WTC11 (cell line): ENCODE results near the gene HSPA6. TPM values are rescaled to one million over a fixed set of nuclear protein-coding genes. Genes with fewer than 3 reads are reported as not detected.
"Not testable (repeated sequence)": the region's sequence is repeated elsewhere in the genome, so short reads cannot be mapped to it uniquely, and the experiment has no call there.

Source experiments
- ATAC-seq: fragments of 200-7000 bp; cut with Tn5 transposase; 2 replicates; pipeline ENCODE4 v1.10.0; 2021; ENCODE audit warnings: mild to moderate bottlenecking, moderate library complexity
- CTCF ChIA-PET: fragments of 300-600 bp; sonication (Branson Sonifier 250); formaldehyde crosslinking; loops from one replicate; lab custom pipeline; 2021; ENCODE audit warnings: antibody characterized with exemption; lab: Charles Lee
- POLR2A ChIA-PET: fragments of 350-600 bp; sonication (Branson Sonifier 250); formaldehyde crosslinking; loops from one replicate; lab custom pipeline; 2021; ENCODE audit warnings: antibody characterized with exemption; lab: Charles Lee
- DNase-seq: peaks from one replicate; pipeline ENCODE4 v3.0.0; 2021; ENCODE audit warnings: low spot score
- H3K27ac Mint-ChIP-seq: 2 replicates; pipeline ENCODE4 v1.8.0; 2021; ENCODE audit warnings: mixed read lengths
- H3K27me3 Mint-ChIP-seq: 2 replicates; pipeline ENCODE4 v1.8.0; 2021; ENCODE audit warnings: low read depth, mild to moderate bottlenecking, moderate library complexity, mixed read lengths
- H3K36me3 Mint-ChIP-seq: 2 replicates; pipeline ENCODE4 v1.8.0; 2021; ENCODE audit warnings: mixed read lengths
- H3K4me1 Mint-ChIP-seq: 2 replicates; pipeline ENCODE4 v1.8.0; 2022; ENCODE audit warnings: mixed read lengths
- H3K4me3 Mint-ChIP-seq: 2 replicates; pipeline ENCODE4 v1.8.0; 2021; ENCODE audit warnings: mild to moderate bottlenecking, moderate library complexity, mixed read lengths
- H3K9me3 Mint-ChIP-seq: 2 replicates; pipeline ENCODE4 v1.8.0; 2021; ENCODE audit warnings: mixed read lengths
- CREM ChIP-seq: sonication (generic); formaldehyde crosslinking; IDR thresholded peaks from 2 replicates; pipeline ENCODE4 v1.8.1; 2022; ENCODE audit warnings: mild to moderate bottlenecking, missing genetic modification reagents, moderate library complexity
- ETV6 ChIP-seq: sonication (generic); formaldehyde crosslinking; IDR thresholded peaks from 2 replicates; pipeline ENCODE4 v1.8.1; 2022; ENCODE audit warnings: mild to moderate bottlenecking, missing genetic modification reagents
- FOXP1 ChIP-seq: sonication (generic); formaldehyde crosslinking; IDR thresholded peaks from 2 replicates; pipeline ENCODE4 v1.8.0; 2022; ENCODE audit warnings: missing genetic modification reagents, mild to moderate bottlenecking, moderate library complexity, borderline replicate concordance
- FOXP4 ChIP-seq: sonication (generic); formaldehyde crosslinking; IDR thresholded peaks from 2 replicates; pipeline ENCODE4 v1.8.0; 2022; ENCODE audit warnings: mild to moderate bottlenecking, missing genetic modification reagents
- GABPB1 ChIP-seq: sonication (generic); formaldehyde crosslinking; IDR thresholded peaks from 2 replicates; pipeline ENCODE4 v1.8.1; 2023; ENCODE audit warnings: mild to moderate bottlenecking, missing genetic modification reagents
- HMGXB4 ChIP-seq: sonication (generic); formaldehyde crosslinking; IDR thresholded peaks from 2 replicates; pipeline ENCODE4 v1.8.1; 2023; ENCODE audit warnings: mild to moderate bottlenecking, moderate library complexity, missing genetic modification reagents
- MAX ChIP-seq: sonication (generic); formaldehyde crosslinking; IDR thresholded peaks from 2 replicates; pipeline ENCODE4 v1.8.0; 2022; ENCODE audit warnings: mild to moderate bottlenecking, missing genetic modification reagents
- SP1 ChIP-seq: sonication (generic); formaldehyde crosslinking; conservative IDR thresholded peaks from 2 replicates; pipeline ENCODE4 v1.8.1; 2022; ENCODE audit warnings: missing genetic modification reagents
- TEAD1 ChIP-seq: sonication (generic); formaldehyde crosslinking; IDR thresholded peaks from 2 replicates; pipeline ENCODE4 v1.8.0; 2022; ENCODE audit warnings: mild to moderate bottlenecking, missing genetic modification reagents
- ZNF232 ChIP-seq: sonication (generic); formaldehyde crosslinking; IDR thresholded peaks from 2 replicates; pipeline ENCODE4 v1.8.0; 2022; ENCODE audit warnings: mild to moderate bottlenecking, missing genetic modification reagents
- ZNF396 ChIP-seq: fragments of 250-450 bp; sonication (Bioruptor Pico); IDR thresholded peaks from 2 replicates; pipeline ENCODE4 v1.8.0; 2021; ENCODE audit warnings: mild to moderate bottlenecking, moderate library complexity, borderline replicate concordance
- total RNA-seq: library from RNA; stranded (reverse); gene quantifications from 3 replicates; pipeline ENCODE4 v1.2.3, GENCODE V29; 2021

Gene HSPA6
- total RNA-seq, 1 experiment from 2014 or later, result 0.22 TPM

GRCh38 chr1:161537068-161537669 lies 12.8 kb downstream of the HSPA6 start:
- peaks cover 12% of the 10 kb centered on the region for H3K27me3 Mint-ChIP-seq
- POLR2A ChIA-PET, H3K27ac Mint-ChIP-seq, H3K4me3 Mint-ChIP-seq, ATAC-seq, CTCF ChIA-PET: not testable (repeated sequence)
- H3K36me3 Mint-ChIP-seq, result peaks cover 20% of the 10 kb centered on the region
- peaks cover 21% of the 10 kb centered on the region for H3K4me1 Mint-ChIP-seq
- H3K9me3 Mint-ChIP-seq, result peaks cover 23% of the 10 kb centered on the region
- DNase-seq, result peak; percentile 28

- POLR2A ChIA-PET, DNase-seq, H3K27ac Mint-ChIP-seq, CTCF ChIA-PET, ATAC-seq: not testable (repeated sequence)
- Mint-ChIP-seq H3K4me3 (peak overlapping the region; percentile 92), H3K27me3 (peaks cover 20% of the 10 kb centered on the region), H3K4me1 (peaks cover 13% of the 10 kb centered on the region), H3K36me3 (peaks cover 20% of the 10 kb centered on the region), H3K9me3 (peaks cover 23% of the 10 kb centered on the region)
Measured at GRCh38 chr1:161538925-161539479, 14.7 kb downstream of the HSPA6 start.

- ChIA-PET CTCF (interaction anchor here (1.2 kb wide), 1 partner anchor 67 kb away, joined by 3 read pairs; no protein-coding TSS in a partner anchor), POLR2A (interaction anchor here (1.0 kb wide), 1 partner anchor 72 kb away, joined by 3 read pairs; no protein-coding TSS in a partner anchor)
- peaks cover 20% of the 10 kb centered on the region for H3K36me3 Mint-ChIP-seq
- H3K27me3 Mint-ChIP-seq, result peaks cover 20% of the 10 kb centered on the region
- peaks cover 13% of the 10 kb centered on the region for H3K4me1 Mint-ChIP-seq
- H3K9me3 Mint-ChIP-seq, result peaks cover 23% of the 10 kb centered on the region
- peak; percentile 51; the same call in 1 of the 2 replicates for TF ChIP-seq CREM (CRISPR knock-in tag)
- TF ChIP-seq FOXP1 (CRISPR knock-in tag), result 0 out of 2 replicates have a peak, but pooled peaks have one; percentile 30
- peak; percentile 41; the same call in 1 of the 2 replicates for TF ChIP-seq GABPB1 (CRISPR knock-in tag)
- TF ChIP-seq SP1 (CRISPR knock-in tag), result peak; percentile 60; the same call in 1 of the 2 replicates
- TF ChIP-seq ZNF396 (CRISPR knock-in tag), result peak; percentile 34; the same call in 1 of the 2 replicates
- TF ChIP-seq ETV6 (CRISPR knock-in tag), result peak; percentile 66; the same call in 1 of the 2 replicates
- TF ChIP-seq FOXP4 (CRISPR knock-in tag), result 0 out of 2 replicates have a peak, but pooled peaks have one; percentile 25
- 0 out of 2 replicates have a peak, but pooled peaks have one; percentile 54 for TF ChIP-seq TEAD1 (CRISPR knock-in tag)
- peak; percentile 69; the same call in 1 of the 2 replicates for TF ChIP-seq ZNF232 (CRISPR knock-in tag)
- TF ChIP-seq MAX (CRISPR knock-in tag), result peak; percentile 56; the same call in 1 of the 2 replicates
- TF ChIP-seq HMGXB4, result peak; percentile 98
- H3K4me3 Mint-ChIP-seq, result peak overlapping the region; percentile 92
- ATAC-seq (peak; percentile 90), DNase-seq (peak; percentile 90)
- peak overlapping the region; percentile 63 for H3K27ac Mint-ChIP-seq
Measured at GRCh38 chr1:161539731-161540569, 15.6 kb downstream of the HSPA6 start.

GRCh38 chr1:161540570-161540960 lies 16.2 kb downstream of the HSPA6 start:
- CTCF ChIA-PET, result interaction anchor here (1.2 kb wide), 1 partner anchor 68 kb away, joined by 3 read pairs; no protein-coding TSS in a partner anchor
- not testable (repeated sequence) for H3K27ac Mint-ChIP-seq, DNase-seq
- Mint-ChIP-seq H3K9me3 (peaks cover 23% of the 10 kb centered on the region), H3K4me3 (peak overlapping the region; percentile 92), H3K4me1 (peaks cover 13% of the 10 kb centered on the region), H3K27me3 (peaks cover 20% of the 10 kb centered on the region), H3K36me3 (peaks cover 20% of the 10 kb centered on the region)
- peak; percentile 11; the same call in 1 of the 2 replicates for ATAC-seq
- POLR2A ChIA-PET, result interaction anchor here (1.0 kb wide), 1 partner anchor 71 kb away, joined by 3 read pairs; no protein-coding TSS in a partner anchor

GRCh38 chr1:161542091-161542559 lies 17.8 kb downstream of the HSPA6 start:
- POLR2A ChIA-PET, DNase-seq, H3K27ac Mint-ChIP-seq, ATAC-seq, H3K4me3 Mint-ChIP-seq, H3K4me1 Mint-ChIP-seq, CTCF ChIA-PET: not testable (repeated sequence)
- Mint-ChIP-seq H3K36me3 (peaks cover 12% of the 10 kb centered on the region; the same call in 1 of the 2 replicates), H3K27me3 (peaks cover 21% of the 10 kb centered on the region), H3K9me3 (peaks cover 13% of the 10 kb centered on the region)

- H3K4me3 Mint-ChIP-seq, result not testable (repeated sequence)
Measured at GRCh38 chr1:161543125-161543524, 18.8 kb downstream of the HSPA6 start.

More at GRCh38 chr1:161543125-161543524, 18.8 kb downstream of the HSPA6 start:
- DNase-seq, POLR2A ChIA-PET, H3K9me3 Mint-ChIP-seq, H3K4me1 Mint-ChIP-seq, H3K36me3 Mint-ChIP-seq, ATAC-seq, H3K27ac Mint-ChIP-seq: not testable (repeated sequence)
- H3K27me3 Mint-ChIP-seq, result peaks cover 22% of the 10 kb centered on the region
- CTCF ChIA-PET, result interaction anchor here (0.6 kb wide), 1 partner anchor 197 kb away, joined by 3 read pairs; no protein-coding TSS in a partner anchor
